Mammary epithelial cell (primary cell): ENCODE measurements around the gene NR2F1-AS1.

Experiments used
- EZH2 ChIP-seq: IDR thresholded peaks from 2 replicates; pipeline ENCODE4 v1.6.1; 2012; ENCODE audit warnings: low read length, inconsistent platforms, borderline replicate concordance
- TF ChIP-seq, protein P1 (sequence below), 2 donors: IDR thresholded peaks in 1 of 2; conservative IDR thresholded peaks in 1 of 2; 2 replicates each; pipeline ENCODE4 v1.5.1; 2011 to 2012; ENCODE audit warnings: inconsistent platforms in 2 of 2, low read length in 2 of 2, mild to moderate bottlenecking in 2 of 2, control low read depth in 1 of 2, low read depth in 1 of 2; ENCODE audit not compliant: insufficient read depth in 1 of 2; ENCODE audit errors: extremely low read depth in 1 of 2

DNA sequence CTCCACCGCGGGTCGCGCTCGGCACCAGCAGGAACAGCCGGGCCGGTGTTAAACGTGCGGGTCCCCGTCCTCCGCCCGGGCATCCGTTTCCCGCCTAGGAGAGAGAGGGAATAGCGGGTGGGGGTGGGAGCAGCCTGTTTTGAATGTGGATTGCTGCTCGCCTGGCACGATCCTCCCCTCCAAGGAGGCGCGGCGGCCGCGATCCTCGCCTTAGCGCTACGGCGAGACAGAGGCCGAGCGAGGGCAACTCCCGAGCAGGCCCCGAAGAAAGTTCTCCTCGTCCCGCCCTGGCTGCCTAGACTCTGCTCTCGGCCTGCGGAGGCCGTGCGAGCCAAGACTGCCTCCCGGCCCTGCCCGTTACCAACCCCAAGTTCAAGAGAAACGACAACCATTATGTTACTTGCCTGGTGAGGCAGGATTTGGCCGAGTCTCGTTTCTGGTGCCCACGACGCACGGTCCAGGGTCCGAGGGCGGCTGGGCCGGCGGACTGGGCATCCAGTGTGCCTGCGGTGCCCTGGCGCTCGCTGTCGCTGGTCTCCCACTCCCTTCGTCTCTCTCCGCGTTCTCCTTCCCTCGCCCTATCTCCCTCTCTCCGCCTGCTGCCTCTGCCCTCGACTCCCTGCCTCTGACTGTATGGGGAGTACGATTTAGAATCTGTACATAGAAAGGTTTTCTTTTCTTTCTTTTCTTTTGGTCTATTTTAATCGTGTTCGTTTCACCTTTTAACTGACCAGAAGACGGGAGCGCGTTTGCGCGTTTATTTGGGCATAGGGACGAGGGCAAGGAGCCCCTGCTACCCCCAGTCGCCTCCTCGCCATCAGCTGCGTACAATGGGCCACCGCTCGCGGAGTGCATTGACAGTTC is 724 bp downstream of the NR2F1-AS1 start:
- TF ChIP-seq, protein P1, sequence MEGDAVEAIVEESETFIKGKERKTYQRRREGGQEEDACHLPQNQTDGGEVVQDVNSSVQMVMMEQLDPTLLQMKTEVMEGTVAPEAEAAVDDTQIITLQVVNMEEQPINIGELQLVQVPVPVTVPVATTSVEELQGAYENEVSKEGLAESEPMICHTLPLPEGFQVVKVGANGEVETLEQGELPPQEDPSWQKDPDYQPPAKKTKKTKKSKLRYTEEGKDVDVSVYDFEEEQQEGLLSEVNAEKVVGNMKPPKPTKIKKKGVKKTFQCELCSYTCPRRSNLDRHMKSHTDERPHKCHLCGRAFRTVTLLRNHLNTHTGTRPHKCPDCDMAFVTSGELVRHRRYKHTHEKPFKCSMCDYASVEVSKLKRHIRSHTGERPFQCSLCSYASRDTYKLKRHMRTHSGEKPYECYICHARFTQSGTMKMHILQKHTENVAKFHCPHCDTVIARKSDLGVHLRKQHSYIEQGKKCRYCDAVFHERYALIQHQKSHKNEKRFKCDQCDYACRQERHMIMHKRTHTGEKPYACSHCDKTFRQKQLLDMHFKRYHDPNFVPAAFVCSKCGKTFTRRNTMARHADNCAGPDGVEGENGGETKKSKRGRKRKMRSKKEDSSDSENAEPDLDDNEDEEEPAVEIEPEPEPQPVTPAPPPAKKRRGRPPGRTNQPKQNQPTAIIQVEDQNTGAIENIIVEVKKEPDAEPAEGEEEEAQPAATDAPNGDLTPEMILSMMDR (conservative IDR thresholded peaks at IDR 0.05 in 1 of 2, IDR thresholded peaks at IDR 0.05 in 1 of 2; ENCODE audit: extremely low read depth in 1 of 2, insufficient read depth in 1 of 2, low read depth in 1 of 2, low read length in 2 of 2) = no peak
- TF ChIP-seq EZH2 = no peak
